Nephron (organoid): ENCODE data around the gene C6orf141.

ENCODE experiments used
- H3K27ac Mint-ChIP-seq, 3 experiments: 2 replicates each; pipeline ENCODE4 v1.8.0; 2020; ENCODE audit warnings: mixed read lengths in 3 of 3, mild to moderate bottlenecking in 2 of 3, moderate library complexity in 1 of 3
- H3K27me3 Mint-ChIP-seq: 2 replicates; pipeline ENCODE4 v1.8.0; 2021; ENCODE audit warnings: low read depth, mild to moderate bottlenecking, moderate library complexity, mixed read lengths
- H3K36me3 Mint-ChIP-seq: 2 replicates; pipeline ENCODE4 v1.8.0; 2020; ENCODE audit warnings: low read depth, mixed read lengths
- H3K4me1 Mint-ChIP-seq: 2 replicates; pipeline ENCODE4 v1.8.0; 2020; ENCODE audit warnings: mixed read lengths
- H3K4me3 Mint-ChIP-seq, 3 experiments: 2 replicates each; pipeline ENCODE4 v1.8.0; 2020; ENCODE audit warnings: mild to moderate bottlenecking in 3 of 3, mixed read lengths in 3 of 3, moderate library complexity in 2 of 3
- H3K9me3 Mint-ChIP-seq: 2 replicates; pipeline ENCODE4 v1.8.0; 2020; ENCODE audit warnings: mixed read lengths
- CTCF ChIP-seq, 3 experiments: fragments of 200-600 bp; sonication (generic); IDR thresholded peaks; one replicate each; pipeline ENCODE4 v1.5.0; 2021; ENCODE audit warnings: antibody characterized with exemption in 3 of 3; ENCODE audit not compliant: unreplicated experiment in 3 of 3

The C6orf141 gene

GRCh38 chr6:49514571-49515484 is 35.6 kb upstream of the C6orf141 start:
- Mint-ChIP-seq H3K4me1 (no peaks in the 10 kb centered on the region), H3K27ac (no peak overlapping the region), H3K27me3 (no peaks in the 10 kb centered on the region), H3K4me3 (no peak overlapping the region), H3K36me3 (no peaks in the 10 kb centered on the region), H3K9me3 (no peaks in the 10 kb centered on the region)
- no peak for TF ChIP-seq CTCF (IDR thresholded peaks at IDR 0.05; ENCODE audit: unreplicated experiment in 3 of 3)

- TF ChIP-seq CTCF (IDR thresholded peaks at IDR 0.05; ENCODE audit: unreplicated experiment in 3 of 3), result no peak
- Mint-ChIP-seq H3K4me1 (no peaks in the 10 kb centered on the region), H3K27me3 (no peaks in the 10 kb centered on the region), H3K36me3 (no peaks in the 10 kb centered on the region), H3K9me3 (no peaks in the 10 kb centered on the region), H3K4me3 (no peak overlapping the region), H3K27ac (no peak overlapping the region)
These were observed 34.9 kb upstream of the C6orf141 start for GRCh38 chr6:49515485-49516146.

GRCh38 chr6:49516147-49516505 is 34.3 kb upstream of the C6orf141 start:
- H3K4me3 Mint-ChIP-seq, result no peak overlapping the region
- H3K36me3 Mint-ChIP-seq, result no peaks in the 10 kb centered on the region
- TF ChIP-seq CTCF (IDR thresholded peaks at IDR 0.05; ENCODE audit: unreplicated experiment in 3 of 3), result no peak
- H3K9me3 Mint-ChIP-seq, result no peaks in the 10 kb centered on the region
- H3K27me3 Mint-ChIP-seq, result no peaks in the 10 kb centered on the region
- no peaks in the 10 kb centered on the region for H3K4me1 Mint-ChIP-seq
- no peak overlapping the region for H3K27ac Mint-ChIP-seq

- TF ChIP-seq CTCF (IDR thresholded peaks at IDR 0.05; ENCODE audit: unreplicated experiment in 3 of 3), result no peak
These were observed 32.5 kb upstream of the C6orf141 start for GRCh38 chr6:49517919-49518318.

GRCh38 chr6:49519660-49520059 is 30.8 kb upstream of the C6orf141 start:
- Mint-ChIP-seq H3K4me3 (no peak overlapping the region), H3K9me3 (no peaks in the 10 kb centered on the region), H3K4me1 (no peaks in the 10 kb centered on the region), H3K27ac (no peak overlapping the region), H3K27me3 (no peaks in the 10 kb centered on the region), H3K36me3 (no peaks in the 10 kb centered on the region)
- TF ChIP-seq CTCF (IDR thresholded peaks at IDR 0.05; ENCODE audit: unreplicated experiment in 3 of 3), result no peak

More at GRCh38 chr6:49517919-49518318, 32.5 kb upstream of the C6orf141 start:
- Mint-ChIP-seq H3K4me1 (no peaks in the 10 kb centered on the region), H3K9me3 (no peaks in the 10 kb centered on the region), H3K27me3 (no peaks in the 10 kb centered on the region), H3K36me3 (no peaks in the 10 kb centered on the region), H3K4me3 (no peak overlapping the region), H3K27ac (no peak overlapping the region)
